ENCODE measurements around the gene NLRP3. TPM values are rescaled to one million over a fixed set of nuclear protein-coding genes. Genes with fewer than 3 reads are reported as not detected.

NLRP3 gene
- total RNA-seq, 1 donor from 2014 or later = 5.6 TPM

- no peak for DNase-seq (ENCODE audit: low spot score)
Observed at GRCh38 chr1:247437551-247438505, 21.9 kb downstream of the NLRP3 start.

DNA sequence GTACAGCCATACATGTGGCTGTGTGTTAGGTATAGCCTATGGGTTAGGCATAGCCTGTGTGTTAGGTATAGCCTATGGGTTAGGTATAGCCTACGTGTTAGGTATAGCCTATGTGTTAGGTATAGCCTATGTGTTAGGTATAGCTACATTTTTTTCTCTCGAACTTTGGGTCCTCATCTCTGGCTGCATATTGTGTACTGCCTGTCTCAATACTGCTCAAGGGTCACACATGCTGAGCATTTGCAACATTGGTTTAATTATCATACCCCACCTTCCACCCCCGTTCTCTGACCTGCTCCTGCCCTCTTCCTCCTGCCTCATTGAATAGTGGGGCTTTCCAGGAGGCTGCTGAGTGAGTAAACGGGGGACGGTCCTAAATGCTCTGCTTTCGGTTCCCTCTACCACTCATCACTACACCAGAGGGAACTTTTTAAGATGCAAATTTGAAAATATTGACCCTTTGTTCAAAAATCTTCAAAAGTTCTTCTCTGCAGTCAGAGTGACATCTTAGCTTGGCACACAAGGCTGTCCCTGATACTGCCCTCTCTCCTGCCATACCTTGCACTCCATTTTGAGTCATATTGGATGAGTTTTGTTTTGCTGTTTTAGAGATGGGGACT is 24.1 kb downstream of the NLRP3 start:
- DNase-seq (ENCODE audit: low spot score) = no peak

- no peak for DNase-seq (ENCODE audit: low spot score)
Observed at GRCh38 chr1:247441606-247442005, 25.6 kb downstream of the NLRP3 start.

DNA sequence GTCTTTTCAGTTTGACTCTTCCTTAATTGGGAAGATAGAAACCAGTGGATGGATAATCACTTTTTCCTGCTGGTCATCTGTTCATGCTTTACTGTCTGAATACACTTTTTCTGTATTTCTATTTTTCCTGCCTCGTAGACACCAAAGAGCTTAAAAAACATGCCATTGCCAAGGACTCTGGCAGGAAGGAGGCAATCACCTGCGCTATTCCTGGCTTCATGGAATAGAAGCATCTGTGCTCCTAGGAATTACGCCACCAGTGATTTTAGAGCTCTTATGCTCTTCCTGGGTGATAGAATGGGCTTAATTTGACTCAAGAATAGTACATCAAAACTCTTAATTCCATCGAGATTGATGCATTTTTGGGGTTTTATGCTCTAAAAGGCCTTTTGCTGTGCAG is 26.2 kb downstream of the NLRP3 start:
- DNase-seq (ENCODE audit: low spot score) = no peak

DNA sequence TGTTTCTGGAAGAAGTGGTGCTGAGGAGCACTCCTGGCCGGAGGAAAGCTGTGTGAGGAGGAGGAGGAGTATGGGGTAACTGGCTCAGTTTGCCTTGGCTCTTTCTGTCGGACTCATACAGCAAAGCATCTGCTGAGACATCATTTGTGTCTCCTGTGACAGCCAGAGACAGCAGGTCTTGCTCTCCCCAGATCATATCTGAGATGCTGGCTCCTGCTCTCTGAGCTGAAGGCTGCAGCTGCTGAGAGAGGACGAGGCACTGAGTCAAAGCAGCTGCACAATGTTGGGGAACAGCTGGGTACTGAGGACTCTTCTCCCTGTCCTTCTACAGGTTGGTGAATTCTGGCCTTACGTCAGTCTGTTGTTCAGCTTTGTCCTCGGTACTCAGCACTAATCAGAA is 27.7 kb downstream of the NLRP3 start:
- no peak for DNase-seq (ENCODE audit: low spot score)

DNA sequence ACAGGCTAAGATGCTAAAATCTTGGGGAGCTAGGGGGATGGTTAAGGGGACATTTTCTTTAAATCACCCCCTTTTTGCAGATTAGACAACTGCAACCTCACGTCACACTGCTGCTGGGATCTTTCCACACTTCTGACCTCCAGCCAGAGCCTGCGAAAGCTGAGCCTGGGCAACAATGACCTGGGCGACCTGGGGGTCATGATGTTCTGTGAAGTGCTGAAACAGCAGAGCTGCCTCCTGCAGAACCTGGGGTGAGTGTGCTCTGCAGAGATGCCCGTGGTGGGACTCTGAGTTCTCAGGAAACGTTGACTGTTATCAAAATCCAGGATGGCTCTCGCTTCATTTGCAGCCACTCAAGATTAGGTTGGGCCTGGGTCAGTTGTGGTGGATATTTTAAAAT is 28.6 kb downstream of the NLRP3 start:
- DNase-seq (ENCODE audit: low spot score) = no peak

- peak; percentile 27 for DNase-seq (ENCODE audit: low spot score)
Observed at GRCh38 chr1:247445526-247446356, 29.8 kb downstream of the NLRP3 start.

DNA sequence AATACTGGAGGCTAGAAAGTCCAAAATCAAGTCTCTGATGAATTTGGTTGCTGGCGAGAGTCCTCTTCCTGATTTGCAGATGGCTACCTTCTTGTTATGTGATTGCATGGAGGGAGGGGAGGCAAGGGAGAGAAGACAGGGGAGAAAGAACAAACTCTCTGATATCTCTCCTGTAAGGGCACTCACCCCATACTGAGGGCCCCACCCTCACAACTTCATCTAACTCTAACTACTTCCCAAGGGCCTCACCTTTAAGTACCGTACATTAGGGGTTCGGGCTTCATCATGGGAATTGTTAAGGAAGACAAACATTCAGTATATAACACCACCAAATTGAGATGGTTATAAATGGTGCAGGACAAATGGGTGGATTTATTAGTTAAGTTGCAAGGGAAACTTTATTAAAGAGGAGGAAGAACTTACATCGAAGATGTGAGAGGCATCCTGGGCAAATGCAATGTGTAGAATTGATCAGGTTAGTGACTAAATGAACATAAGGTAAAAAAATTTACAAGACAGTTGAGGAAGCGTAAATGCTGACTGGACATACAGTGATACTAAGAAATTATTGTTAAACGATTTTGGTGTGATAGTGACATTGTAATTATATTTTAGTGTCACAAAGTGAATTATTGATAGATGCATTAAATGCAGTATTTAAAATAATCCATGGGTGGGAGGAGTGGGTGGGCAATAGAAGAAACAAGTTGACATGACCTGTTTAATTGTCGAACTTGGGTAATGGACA is 31.4 kb downstream of the NLRP3 start:
- DNase-seq (ENCODE audit: low spot score) = no peak

- peak; percentile 40 for DNase-seq (ENCODE audit: low spot score)
Observed at GRCh38 chr1:247448107-247448791, 32.3 kb downstream of the NLRP3 start.

DNA sequence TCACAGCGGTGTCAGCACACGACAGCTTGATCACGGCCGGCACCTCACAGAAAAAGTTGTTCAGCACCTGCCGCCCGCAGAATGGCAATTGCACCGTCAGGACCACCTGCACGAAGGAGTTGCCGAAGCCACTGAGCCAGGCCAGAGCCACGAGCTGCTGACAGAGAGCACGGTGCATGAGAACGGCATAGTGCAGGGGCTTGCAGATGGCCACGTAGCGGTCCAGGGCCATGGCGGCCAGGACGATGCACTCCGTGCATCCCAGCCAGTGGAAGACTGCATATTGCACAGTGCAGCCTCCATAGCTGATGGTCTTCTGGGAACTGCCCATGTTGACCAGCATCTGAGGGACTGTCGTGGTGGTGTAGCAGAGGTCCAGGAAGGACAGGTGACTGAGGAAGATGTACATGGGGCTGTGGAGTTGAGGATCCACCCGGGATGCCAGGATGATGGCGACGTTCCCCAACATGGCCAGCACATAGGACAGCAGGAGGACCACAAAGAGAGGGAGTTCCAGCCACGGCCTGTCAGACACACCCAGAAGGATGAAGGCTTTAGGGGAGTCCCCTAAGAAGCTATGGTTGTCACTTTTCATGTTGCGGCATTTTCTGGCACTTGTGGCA is 35.5 kb downstream of the NLRP3 start:
- no peak for DNase-seq (ENCODE audit: low spot score)

- DNase-seq (ENCODE audit: low spot score) = no peak
Observed at GRCh38 chr1:247452447-247453039, 36.6 kb downstream of the NLRP3 start.

- DNase-seq (ENCODE audit: low spot score) = no peak
Observed at GRCh38 chr1:247453245-247453644, 37.3 kb downstream of the NLRP3 start.

DNA sequence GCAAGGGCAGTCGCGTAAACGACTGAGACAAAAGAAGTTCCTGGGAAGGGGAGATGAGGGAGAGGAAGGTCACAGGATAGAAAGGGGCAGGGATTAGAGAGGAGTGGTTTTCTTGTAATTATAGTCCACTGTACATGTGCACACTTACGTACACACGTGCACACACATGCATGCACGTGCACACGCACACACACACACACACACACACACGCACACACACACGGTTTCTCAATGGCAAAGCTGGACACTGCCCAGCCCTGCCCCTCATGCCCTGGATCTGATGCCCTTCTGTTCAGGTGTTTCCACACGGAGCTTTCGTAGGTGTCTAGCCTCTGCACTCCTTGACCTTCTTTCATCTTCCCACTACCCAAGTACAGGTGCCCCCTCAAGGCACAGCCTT is 38.0 kb downstream of the NLRP3 start:
- DNase-seq (ENCODE audit: low spot score) = no peak

DNA sequence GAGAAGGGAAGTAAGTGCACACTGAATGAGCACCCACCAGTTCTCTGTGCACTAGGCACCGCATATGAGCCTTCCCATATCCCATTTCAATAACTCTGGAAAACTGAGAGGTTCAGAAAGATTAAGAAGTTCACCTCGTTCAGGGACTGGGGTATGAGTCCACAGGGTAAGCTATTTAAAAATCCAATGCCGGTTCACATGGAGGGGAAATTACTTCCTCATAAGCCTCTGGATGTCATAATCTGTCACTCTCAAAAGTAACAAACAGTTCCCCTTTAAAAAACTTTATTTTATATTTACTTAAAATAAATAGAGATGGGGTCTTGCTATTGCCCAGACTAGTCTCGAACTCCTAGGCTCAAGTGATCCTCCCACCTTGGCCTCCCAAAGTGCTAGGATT is 40.0 kb downstream of the NLRP3 start:
- DNase-seq (ENCODE audit: low spot score) = no peak

DNA sequence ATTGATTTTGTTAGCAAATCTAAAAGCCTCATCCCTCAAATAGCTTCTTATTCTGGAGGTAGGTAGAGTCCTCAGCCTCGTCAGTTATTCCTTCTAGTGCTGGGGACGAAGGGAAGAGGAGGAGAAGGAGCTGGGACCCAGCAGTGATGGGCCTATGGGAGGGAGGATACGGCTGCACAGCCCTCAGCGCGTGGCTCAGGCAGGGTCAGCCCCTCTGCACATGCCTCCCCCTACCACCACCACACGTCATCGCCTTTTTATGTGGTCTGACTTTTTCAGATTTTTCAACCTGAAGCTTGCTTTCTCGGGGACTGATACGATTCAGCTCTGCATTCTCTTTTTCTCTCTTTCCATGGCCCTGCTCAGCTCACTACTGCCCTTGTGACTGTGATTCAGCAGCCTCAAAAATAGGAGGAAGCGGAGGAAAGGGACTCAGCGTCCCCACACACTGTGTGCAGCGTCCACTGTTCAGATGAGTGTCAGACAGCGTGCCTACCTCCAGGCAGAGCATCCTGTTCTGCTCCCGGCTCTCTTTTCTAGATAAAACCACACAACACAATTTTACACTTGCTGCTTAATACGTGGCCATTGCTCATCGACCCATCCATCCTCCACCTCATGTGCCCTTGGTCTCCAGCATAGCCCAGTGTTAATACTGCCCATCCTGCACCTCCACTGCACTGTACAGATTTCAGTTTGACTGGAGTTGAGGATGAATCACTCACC is 41.1 kb downstream of the NLRP3 start:
- DNase-seq (ENCODE audit: low spot score) = peak; percentile 11

DNA sequence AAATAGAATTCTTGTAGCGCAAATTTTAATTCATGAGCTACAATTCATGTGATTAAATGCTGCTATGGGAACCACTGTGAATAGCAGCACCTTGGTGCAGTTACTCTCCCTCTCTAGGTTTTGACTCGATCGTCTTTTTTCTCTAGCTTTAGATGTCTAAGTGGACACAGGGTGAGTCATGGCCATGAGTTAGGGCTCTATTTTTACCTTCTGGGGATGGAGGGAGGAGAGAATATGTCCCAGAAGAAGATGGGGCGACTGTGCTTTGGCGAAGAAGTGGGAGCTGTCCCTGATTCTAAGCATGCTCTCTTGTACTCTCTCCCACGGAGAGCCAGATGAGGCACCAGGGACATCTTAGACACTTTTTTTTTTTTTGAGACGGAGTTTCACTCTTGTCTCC is 43.5 kb downstream of the NLRP3 start:
- DNase-seq (ENCODE audit: low spot score) = no peak

- no peak for DNase-seq (ENCODE audit: low spot score)
Observed at GRCh38 chr1:247465796-247466195, 49.8 kb downstream of the NLRP3 start.

- no peak for DNase-seq (ENCODE audit: low spot score)
Observed at GRCh38 chr1:247467129-247467528, 51.2 kb downstream of the NLRP3 start.

DNA sequence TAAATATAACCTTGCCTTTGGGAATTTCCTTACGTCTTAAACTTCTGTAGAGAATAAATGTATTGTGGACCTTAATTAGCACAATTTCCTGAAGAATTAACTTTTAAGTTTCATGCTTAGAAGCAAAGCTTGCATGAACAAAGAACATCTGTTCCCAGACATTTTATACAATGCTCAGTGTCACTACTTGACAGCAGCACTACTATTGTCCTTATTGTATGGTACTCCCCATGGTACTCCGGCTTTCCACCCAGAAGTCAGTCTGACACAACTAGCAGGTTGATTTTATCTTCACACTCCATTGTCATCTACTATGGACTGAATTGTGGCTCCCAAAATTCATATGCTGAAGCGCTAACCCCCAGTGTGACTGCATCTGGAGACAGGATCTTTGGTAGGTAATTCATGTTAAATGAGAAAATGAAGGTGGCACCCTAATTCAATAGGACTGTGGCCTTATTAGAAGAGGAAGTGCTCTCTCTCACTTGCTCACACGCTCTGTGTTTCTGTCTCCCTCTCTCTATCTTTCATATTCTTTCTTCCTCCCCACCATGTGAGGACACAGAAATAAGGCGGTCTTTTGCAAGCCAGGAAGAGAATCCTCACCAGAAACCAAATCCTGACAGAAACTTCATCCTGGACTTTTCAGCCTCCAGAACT is 52.6 kb downstream of the NLRP3 start:
- DNase-seq (ENCODE audit: low spot score) = no peak

All from mucosa of gallbladder (tissue), 1 donor.